SK-N-SH treated with all-trans-retinoic acid at 6 μM for 48 hours (cell line): ENCODE measurements around the gene PSMA3.

ENCODE experiments used
- ATAC-seq: fragments of 200-7000 bp; cut with Tn5 transposase; 3 replicates; pipeline ENCODE4 v1.9.1; 2020; ENCODE audit warnings: mild to moderate bottlenecking, moderate library complexity
- ARNTL ChIP-seq: fragments of 450-650 bp; formaldehyde crosslinking; IDR thresholded peaks from 2 replicates; pipeline ENCODE4 v1.5.0; 2020; ENCODE audit warnings: low read depth, mild to moderate bottlenecking, moderate library complexity, borderline replicate concordance
- BACH2 ChIP-seq: fragments of 250-450 bp; sonication (Bioruptor Pico); IDR thresholded peaks from 2 replicates; pipeline ENCODE4 v1.9.0; 2021; ENCODE audit warnings: mild to moderate bottlenecking, borderline replicate concordance
- CSDC2 ChIP-seq: fragments of 250-450 bp; sonication (Bioruptor Pico); IDR thresholded peaks from 2 replicates; pipeline ENCODE4 v1.5.0; 2020; ENCODE audit warnings: mild to moderate bottlenecking, moderate library complexity
- CSRNP3 ChIP-seq: fragments of 250-450 bp; sonication (Bioruptor Pico); IDR thresholded peaks from 2 replicates; pipeline ENCODE4 v1.5.1; 2021; ENCODE audit warnings: mild to moderate bottlenecking, moderate library complexity
- ESRRG ChIP-seq: fragments of 250-450 bp; sonication (Bioruptor Pico); IDR thresholded peaks from 2 replicates; pipeline ENCODE4 v1.6.1; 2021; ENCODE audit warnings: mild to moderate bottlenecking
- ISL1 ChIP-seq: fragments of 250-450 bp; sonication (Bioruptor Pico); IDR thresholded peaks from 2 replicates; pipeline ENCODE4 v2.1.2; 2022; ENCODE audit warnings: mild to moderate bottlenecking, moderate library complexity
- PATZ1 ChIP-seq: fragments of 250-450 bp; sonication (Bioruptor Pico); IDR thresholded peaks from 2 replicates; pipeline ENCODE4 v1.8.0; 2020; ENCODE audit warnings: mild to moderate bottlenecking, moderate library complexity, borderline replicate concordance
- POU6F1 ChIP-seq: fragments of 250-450 bp; sonication (Bioruptor Pico); IDR thresholded peaks from 2 replicates; pipeline ENCODE4 v1.8.0; 2021; ENCODE audit warnings: low read depth, mild to moderate bottlenecking, moderate library complexity, borderline replicate concordance
- PPARA ChIP-seq: fragments of 250-450 bp; sonication (Bioruptor Pico); IDR thresholded peaks from 2 replicates; pipeline ENCODE4 v1.5.0; 2020; ENCODE audit warnings: mild to moderate bottlenecking, borderline replicate concordance
- RARB ChIP-seq: fragments of 250-450 bp; sonication (Bioruptor Pico); IDR thresholded peaks from 2 replicates; pipeline ENCODE4 v1.8.0; 2021; ENCODE audit warnings: mild to moderate bottlenecking, moderate library complexity
- TOX ChIP-seq: fragments of 250-450 bp; sonication (Bioruptor Pico); IDR thresholded peaks from 2 replicates; pipeline ENCODE4 v1.8.0; 2021; ENCODE audit warnings: mild to moderate bottlenecking, moderate library complexity, borderline replicate concordance
- TSHZ2 ChIP-seq: fragments of 250-450 bp; sonication (Bioruptor Pico); IDR thresholded peaks from 2 replicates; pipeline ENCODE4 v1.5.0; 2020; ENCODE audit warnings: mild to moderate bottlenecking, moderate library complexity
- ZC3H10 ChIP-seq: fragments of 250-450 bp; sonication (Bioruptor Pico); IDR thresholded peaks from 2 replicates; pipeline ENCODE4 v1.5.1; 2021; ENCODE audit warnings: mild to moderate bottlenecking, moderate library complexity
- ZFP3 ChIP-seq: fragments of 250-450 bp; sonication (Bioruptor Pico); IDR thresholded peaks from 2 replicates; pipeline ENCODE4 v1.5.0; 2020; ENCODE audit warnings: mild to moderate bottlenecking, moderate library complexity
- ZFP30 ChIP-seq: fragments of 450-650 bp; formaldehyde crosslinking; IDR thresholded peaks from 2 replicates; pipeline ENCODE4 v1.5.0; 2022; ENCODE audit warnings: mild to moderate bottlenecking, moderate library complexity
- ZNF565 ChIP-seq: fragments of 450-650 bp; formaldehyde crosslinking; conservative IDR thresholded peaks from 2 replicates; pipeline ENCODE4 v1.5.0; 2020; ENCODE audit warnings: low read depth, mild to moderate bottlenecking, moderate library complexity
- ZNF8 ChIP-seq: fragments of 450-650 bp; formaldehyde crosslinking; IDR thresholded peaks from 2 replicates; pipeline ENCODE4 v1.5.0; 2020; ENCODE audit warnings: mild to moderate bottlenecking, moderate library complexity
- TF ChIP-seq, protein P1 (sequence below): fragments of 250-450 bp; sonication (Bioruptor Pico); IDR thresholded peaks from 2 replicates; pipeline ENCODE4 v1.5.1; 2020; ENCODE audit warnings: low read depth, mild to moderate bottlenecking, moderate library complexity

PSMA3 gene

GRCh38 chr14:58278177-58278576, 33.5 kb downstream of the PSMA3 start (continued):
- TF ChIP-seq ESRRG (CRISPR knock-in tag) (no peak), ZFP3 (CRISPR knock-in tag) (no peak), ISL1 (no peak), RARB (CRISPR knock-in tag) (no peak)

DNA sequence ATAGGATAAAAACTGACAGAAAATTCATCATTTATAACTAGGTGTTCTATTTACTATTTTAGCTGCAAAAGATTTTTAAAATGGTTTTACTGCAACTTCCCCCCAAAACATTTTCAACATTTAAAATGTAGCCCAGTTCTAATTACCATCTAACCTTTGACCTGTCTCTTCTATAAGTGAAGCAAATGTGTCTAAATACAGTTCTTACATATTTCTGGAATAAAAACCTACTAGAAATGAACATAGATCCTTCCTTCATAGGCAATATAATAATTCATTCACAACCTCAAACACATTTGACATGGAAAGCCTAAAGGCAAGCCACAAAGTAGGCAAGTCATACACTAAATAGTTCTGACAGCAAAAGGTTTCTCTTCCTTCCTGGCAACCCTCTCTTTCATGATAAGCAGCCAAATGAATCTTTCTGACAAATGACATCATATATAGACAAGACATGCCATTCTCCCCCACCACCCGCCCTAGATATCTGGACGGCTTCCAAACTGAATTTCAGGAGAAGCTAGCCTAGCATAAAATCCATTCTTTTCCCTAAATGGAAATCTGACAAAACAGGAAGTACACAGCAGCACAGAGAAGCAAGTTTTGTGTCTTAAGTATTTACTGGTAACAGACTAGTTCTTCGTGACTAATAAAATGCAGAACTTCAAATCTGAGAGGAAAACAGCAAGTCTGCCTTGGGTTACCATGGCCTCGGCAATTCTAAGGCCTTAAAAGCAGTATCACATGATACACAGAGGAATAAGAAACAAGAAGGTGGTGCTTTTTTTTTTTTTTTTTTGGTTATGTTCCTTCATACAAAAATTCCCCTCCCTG, 36.5 kb downstream of the PSMA3 start:
- TF ChIP-seq PATZ1 (CRISPR knock-in tag) (peak; percentile 60), ISL1 (peak; percentile 78), RARB (CRISPR knock-in tag) (no peak), ARNTL (no peak), TOX (peak; percentile 38; the same call in 1 of the 2 replicates), CSDC2 (CRISPR knock-in tag) (no peak), CSRNP3 (CRISPR knock-in tag) (no peak)
- TF ChIP-seq, protein P1, sequence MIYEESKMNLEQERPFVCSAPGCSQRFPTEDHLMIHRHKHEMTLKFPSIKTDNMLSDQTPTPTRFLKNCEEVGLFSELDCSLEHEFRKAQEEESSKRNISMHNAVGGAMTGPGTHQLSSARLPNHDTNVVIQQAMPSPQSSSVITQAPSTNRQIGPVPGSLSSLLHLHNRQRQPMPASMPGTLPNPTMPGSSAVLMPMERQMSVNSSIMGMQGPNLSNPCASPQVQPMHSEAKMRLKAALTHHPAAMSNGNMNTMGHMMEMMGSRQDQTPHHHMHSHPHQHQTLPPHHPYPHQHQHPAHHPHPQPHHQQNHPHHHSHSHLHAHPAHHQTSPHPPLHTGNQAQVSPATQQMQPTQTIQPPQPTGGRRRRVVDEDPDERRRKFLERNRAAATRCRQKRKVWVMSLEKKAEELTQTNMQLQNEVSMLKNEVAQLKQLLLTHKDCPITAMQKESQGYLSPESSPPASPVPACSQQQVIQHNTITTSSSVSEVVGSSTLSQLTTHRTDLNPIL (CRISPR knock-in tag): 0 out of 2 replicates have a peak, but pooled peaks have one; percentile 68
- ATAC-seq: peak; percentile 94

GRCh38 chr14:58281969-58282368, 37.3 kb downstream of the PSMA3 start:
- TF ChIP-seq ZNF8 (no peak), TSHZ2 (no peak), ESRRG (CRISPR knock-in tag) (no peak), PPARA (CRISPR knock-in tag) (no peak), ZFP30 (no peak), ARNTL (no peak), ZNF565 (no peak), POU6F1 (CRISPR knock-in tag) (no peak), BACH2 (CRISPR knock-in tag) (no peak), PATZ1 (CRISPR knock-in tag) (no peak), ZFP3 (CRISPR knock-in tag) (no peak), TOX (no peak), ZC3H10 (CRISPR knock-in tag) (no peak), RARB (CRISPR knock-in tag) (no peak), CSRNP3 (CRISPR knock-in tag) (no peak)
- no peak for ATAC-seq
